ENCODE results near the gene CENPM. TPM values are rescaled to one million over a fixed set of nuclear protein-coding genes. Genes with fewer than 3 reads are reported as not detected.
A peak's percentile ranks its signal among the peaks of the same experiment; 100 is the strongest.

CENPM gene
- total and polyA plus RNA-seq, 2 experiments from 2014 or later = 50.0 to 61.6 TPM

DNA sequence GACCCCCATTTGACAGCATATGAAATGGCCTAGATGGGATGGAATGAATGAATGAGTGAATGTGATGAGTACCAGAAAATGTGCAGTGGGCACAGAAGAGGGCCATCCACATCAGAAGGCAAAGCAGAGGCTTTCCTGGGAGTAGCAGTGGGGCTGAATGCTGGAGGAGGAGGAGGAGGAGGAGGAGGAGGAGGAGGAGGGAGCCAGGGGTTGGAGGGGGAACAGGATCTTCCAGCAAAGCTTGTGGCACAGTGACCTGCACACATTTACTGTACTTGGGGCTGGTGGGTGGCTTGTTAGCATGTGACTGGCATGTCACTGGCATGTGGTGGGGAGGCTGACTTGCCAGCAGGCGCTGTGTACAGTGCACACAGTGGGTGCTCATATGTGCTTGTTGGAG lies 31.8 kb upstream of the CENPM start:
- Mint-ChIP-seq H3K4me3 (no peak overlapping the region), H3K27me3 (ENCODE audit: insufficient read depth, low read depth, poor library complexity) (peaks cover 30% of the 10 kb centered on the region), H3K4me1 (peaks cover 17% of the 10 kb centered on the region), H3K36me3 (ENCODE audit: low read depth) (peaks cover 2% of the 10 kb centered on the region; the same call in 1 of the 3 replicates), H3K27ac (no peak overlapping the region), H3K9me3 (no peaks in the 10 kb centered on the region)
- Histone ChIP-seq H3K4me1 (ENCODE audit: insufficient read depth) (peaks cover 15% of the 10 kb centered on the region), H3K36me3 (ENCODE audit: insufficient read depth) (no peaks in the 10 kb centered on the region), H4K20me1 (replicated peaks; ENCODE audit: insufficient read depth) (no peaks in the 10 kb centered on the region; the same call in 1 of the 2 replicates), H3K4me2 (no peak overlapping the region; the same call in 1 of the 2 replicates), H3F3A (replicated peaks; ENCODE audit: low read depth) (0 out of 2 replicates have a peak, but pooled peaks cover 4% of the 10 kb centered on the region), H2AFZ (no peak overlapping the region), H3K9me2 (ENCODE audit: insufficient read depth) (no peaks in the 10 kb centered on the region), H3K79me2 (replicated peaks; ENCODE audit: insufficient read depth) (no peaks in the 10 kb centered on the region), H3K27ac (ENCODE audit: low read depth) (no peak overlapping the region), H3K4me3 (no peak overlapping the region), H3K27me3 (ENCODE audit: insufficient read depth) (peaks cover 34% of the 10 kb centered on the region)
- TF ChIP-seq NANOG (IDR thresholded peaks at IDR 0.05; ENCODE audit: borderline replicate concordance) (no peak), STAT1 (IDR thresholded peaks at IDR 0.05; ENCODE audit: unreplicated experiment) (no peak), JUNB (IDR thresholded peaks at IDR 0.05; ENCODE audit: unreplicated experiment) (no peak)
- TF ChIP-seq, protein P1, sequence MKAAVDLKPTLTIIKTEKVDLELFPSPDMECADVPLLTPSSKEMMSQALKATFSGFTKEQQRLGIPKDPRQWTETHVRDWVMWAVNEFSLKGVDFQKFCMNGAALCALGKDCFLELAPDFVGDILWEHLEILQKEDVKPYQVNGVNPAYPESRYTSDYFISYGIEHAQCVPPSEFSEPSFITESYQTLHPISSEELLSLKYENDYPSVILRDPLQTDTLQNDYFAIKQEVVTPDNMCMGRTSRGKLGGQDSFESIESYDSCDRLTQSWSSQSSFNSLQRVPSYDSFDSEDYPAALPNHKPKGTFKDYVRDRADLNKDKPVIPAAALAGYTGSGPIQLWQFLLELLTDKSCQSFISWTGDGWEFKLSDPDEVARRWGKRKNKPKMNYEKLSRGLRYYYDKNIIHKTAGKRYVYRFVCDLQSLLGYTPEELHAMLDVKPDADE (IDR thresholded peaks at IDR 0.05) = no peak
- no peak for ATAC-seq
- DNase-seq (ENCODE audit: low spot score) = no peak

DNA sequence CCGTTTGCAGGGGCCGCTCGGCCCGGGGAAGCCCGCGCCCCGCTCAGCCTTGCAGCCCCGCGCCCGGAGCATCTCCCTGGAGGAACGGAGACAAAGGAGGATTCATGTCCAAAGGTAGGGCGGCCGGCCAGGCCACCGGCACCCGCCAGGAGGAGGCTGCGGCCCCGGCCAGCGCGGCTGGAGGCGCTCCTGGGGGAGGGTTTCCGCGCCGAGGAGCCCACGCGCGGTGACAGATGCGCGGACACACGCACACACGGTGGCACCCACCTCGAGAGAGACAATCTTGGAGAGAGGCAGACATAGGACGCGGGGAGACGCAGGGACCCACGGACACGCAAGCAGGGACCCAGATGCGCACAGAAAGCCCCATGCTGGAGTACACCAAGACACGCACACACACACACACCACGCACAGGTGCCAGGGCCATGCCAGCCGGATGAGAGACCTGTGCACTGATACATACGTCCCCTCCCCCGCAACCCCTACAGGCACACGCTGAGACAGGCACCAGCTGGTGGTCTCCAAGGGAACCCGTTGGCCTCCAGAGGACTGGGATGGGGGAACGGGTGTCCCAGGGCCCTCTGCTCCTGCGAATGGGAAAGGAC lies 30.1 kb upstream of the CENPM start:
- peak; percentile 67 for ATAC-seq
- TF ChIP-seq JUNB (IDR thresholded peaks at IDR 0.05; ENCODE audit: unreplicated experiment) (no peak), NANOG (IDR thresholded peaks at IDR 0.05; ENCODE audit: borderline replicate concordance) (no peak), ZNF114 (CRISPR knock-in tag; IDR thresholded peaks at IDR 0.05) (no peak), STAT1 (IDR thresholded peaks at IDR 0.05; ENCODE audit: unreplicated experiment) (no peak), EZH2 (IDR thresholded peaks at IDR 0.05; ENCODE audit: low read depth, unreplicated experiment) (no peak)
- TF ChIP-seq, protein P2, sequence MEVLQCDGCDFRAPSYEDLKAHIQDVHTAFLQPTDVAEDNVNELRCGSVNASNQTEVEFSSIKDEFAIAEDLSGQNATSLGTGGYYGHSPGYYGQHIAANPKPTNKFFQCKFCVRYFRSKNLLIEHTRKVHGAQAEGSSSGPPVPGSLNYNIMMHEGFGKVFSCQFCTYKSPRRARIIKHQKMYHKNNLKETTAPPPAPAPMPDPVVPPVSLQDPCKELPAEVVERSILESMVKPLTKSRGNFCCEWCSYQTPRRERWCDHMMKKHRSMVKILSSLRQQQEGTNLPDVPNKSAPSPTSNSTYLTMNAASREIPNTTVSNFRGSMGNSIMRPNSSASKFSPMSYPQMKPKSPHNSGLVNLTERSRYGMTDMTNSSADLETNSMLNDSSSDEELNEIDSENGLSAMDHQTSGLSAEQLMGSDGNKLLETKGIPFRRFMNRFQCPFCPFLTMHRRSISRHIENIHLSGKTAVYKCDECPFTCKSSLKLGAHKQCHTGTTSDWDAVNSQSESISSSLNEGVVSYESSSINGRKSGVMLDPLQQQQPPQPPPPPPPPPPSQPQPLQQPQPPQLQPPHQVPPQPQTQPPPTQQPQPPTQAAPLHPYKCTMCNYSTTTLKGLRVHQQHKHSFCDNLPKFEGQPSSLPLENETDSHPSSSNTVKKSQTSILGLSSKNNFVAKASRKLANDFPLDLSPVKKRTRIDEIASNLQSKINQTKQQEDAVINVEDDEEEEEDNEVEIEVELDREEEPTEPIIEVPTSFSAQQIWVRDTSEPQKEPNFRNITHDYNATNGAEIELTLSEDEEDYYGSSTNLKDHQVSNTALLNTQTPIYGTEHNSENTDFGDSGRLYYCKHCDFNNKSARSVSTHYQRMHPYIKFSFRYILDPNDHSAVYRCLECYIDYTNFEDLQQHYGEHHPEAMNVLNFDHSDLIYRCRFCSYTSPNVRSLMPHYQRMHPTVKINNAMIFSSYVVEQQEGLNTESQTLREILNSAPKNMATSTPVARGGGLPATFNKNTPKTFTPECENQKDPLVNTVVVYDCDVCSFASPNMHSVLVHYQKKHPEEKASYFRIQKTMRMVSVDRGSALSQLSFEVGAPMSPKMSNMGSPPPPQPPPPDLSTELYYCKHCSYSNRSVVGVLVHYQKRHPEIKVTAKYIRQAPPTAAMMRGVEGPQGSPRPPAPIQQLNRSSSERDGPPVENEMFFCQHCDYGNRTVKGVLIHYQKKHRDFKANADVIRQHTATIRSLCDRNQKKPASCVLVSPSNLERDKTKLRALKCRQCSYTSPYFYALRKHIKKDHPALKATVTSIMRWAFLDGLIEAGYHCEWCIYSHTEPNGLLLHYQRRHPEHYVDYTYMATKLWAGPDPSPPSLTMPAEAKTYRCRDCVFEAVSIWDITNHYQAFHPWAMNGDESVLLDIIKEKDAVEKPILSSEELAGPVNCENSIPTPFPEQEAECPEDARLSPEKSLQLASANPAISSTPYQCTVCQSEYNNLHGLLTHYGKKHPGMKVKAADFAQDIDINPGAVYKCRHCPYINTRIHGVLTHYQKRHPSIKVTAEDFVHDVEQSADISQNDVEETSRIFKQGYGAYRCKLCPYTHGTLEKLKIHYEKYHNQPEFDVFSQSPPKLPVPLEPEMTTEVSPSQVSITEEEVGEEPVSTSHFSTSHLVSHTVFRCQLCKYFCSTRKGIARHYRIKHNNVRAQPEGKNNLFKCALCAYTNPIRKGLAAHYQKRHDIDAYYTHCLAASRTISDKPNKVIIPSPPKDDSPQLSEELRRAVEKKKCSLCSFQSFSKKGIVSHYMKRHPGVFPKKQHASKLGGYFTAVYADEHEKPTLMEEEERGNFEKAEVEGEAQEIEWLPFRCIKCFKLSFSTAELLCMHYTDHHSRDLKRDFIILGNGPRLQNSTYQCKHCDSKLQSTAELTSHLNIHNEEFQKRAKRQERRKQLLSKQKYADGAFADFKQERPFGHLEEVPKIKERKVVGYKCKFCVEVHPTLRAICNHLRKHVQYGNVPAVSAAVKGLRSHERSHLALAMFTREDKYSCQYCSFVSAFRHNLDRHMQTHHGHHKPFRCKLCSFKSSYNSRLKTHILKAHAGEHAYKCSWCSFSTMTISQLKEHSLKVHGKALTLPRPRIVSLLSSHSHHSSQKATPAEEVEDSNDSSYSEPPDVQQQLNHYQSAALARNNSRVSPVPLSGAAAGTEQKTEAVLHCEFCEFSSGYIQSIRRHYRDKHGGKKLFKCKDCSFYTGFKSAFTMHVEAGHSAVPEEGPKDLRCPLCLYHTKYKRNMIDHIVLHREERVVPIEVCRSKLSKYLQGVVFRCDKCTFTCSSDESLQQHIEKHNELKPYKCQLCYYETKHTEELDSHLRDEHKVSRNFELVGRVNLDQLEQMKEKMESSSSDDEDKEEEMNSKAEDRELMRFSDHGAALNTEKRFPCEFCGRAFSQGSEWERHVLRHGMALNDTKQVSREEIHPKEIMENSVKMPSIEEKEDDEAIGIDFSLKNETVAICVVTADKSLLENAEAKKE (CRISPR knock-in tag; IDR thresholded peaks at IDR 0.05) = no peak
- TF ChIP-seq, protein P3, sequence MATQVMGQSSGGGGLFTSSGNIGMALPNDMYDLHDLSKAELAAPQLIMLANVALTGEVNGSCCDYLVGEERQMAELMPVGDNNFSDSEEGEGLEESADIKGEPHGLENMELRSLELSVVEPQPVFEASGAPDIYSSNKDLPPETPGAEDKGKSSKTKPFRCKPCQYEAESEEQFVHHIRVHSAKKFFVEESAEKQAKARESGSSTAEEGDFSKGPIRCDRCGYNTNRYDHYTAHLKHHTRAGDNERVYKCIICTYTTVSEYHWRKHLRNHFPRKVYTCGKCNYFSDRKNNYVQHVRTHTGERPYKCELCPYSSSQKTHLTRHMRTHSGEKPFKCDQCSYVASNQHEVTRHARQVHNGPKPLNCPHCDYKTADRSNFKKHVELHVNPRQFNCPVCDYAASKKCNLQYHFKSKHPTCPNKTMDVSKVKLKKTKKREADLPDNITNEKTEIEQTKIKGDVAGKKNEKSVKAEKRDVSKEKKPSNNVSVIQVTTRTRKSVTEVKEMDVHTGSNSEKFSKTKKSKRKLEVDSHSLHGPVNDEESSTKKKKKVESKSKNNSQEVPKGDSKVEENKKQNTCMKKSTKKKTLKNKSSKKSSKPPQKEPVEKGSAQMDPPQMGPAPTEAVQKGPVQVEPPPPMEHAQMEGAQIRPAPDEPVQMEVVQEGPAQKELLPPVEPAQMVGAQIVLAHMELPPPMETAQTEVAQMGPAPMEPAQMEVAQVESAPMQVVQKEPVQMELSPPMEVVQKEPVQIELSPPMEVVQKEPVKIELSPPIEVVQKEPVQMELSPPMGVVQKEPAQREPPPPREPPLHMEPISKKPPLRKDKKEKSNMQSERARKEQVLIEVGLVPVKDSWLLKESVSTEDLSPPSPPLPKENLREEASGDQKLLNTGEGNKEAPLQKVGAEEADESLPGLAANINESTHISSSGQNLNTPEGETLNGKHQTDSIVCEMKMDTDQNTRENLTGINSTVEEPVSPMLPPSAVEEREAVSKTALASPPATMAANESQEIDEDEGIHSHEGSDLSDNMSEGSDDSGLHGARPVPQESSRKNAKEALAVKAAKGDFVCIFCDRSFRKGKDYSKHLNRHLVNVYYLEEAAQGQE (IDR thresholded peaks at IDR 0.05; ENCODE audit: unreplicated experiment) = no peak
- TF ChIP-seq, protein P1 (IDR thresholded peaks at IDR 0.05) = no peak

More for the DNA sequence above, 30.1 kb upstream of the CENPM start:
- Mint-ChIP-seq H3K9me3 (no peaks in the 10 kb centered on the region), H3K4me3 (peak overlapping the region; percentile 75), H3K27ac (no peak overlapping the region), H3K4me1 (peaks cover 17% of the 10 kb centered on the region), H3K36me3 (ENCODE audit: low read depth) (peaks cover 2% of the 10 kb centered on the region; the same call in 1 of the 3 replicates), H3K27me3 (ENCODE audit: insufficient read depth, low read depth, poor library complexity) (peaks cover 33% of the 10 kb centered on the region)
- H3K27me3 ChIP-seq (ENCODE audit: insufficient read depth) = peaks cover 37% of the 10 kb centered on the region
- DNase-seq (ENCODE audit: low spot score) = peak; percentile 72
- H3K27ac ChIP-seq (ENCODE audit: low read depth) = no peak overlapping the region
- peak overlapping the region; percentile 80 for H3K4me3 ChIP-seq
- H3K4me1 ChIP-seq (ENCODE audit: insufficient read depth) = peaks cover 15% of the 10 kb centered on the region
- no peaks in the 10 kb centered on the region; the same call in 1 of the 2 replicates for H4K20me1 ChIP-seq (replicated peaks; ENCODE audit: insufficient read depth)
- H3K9me2 ChIP-seq (ENCODE audit: insufficient read depth) = no peaks in the 10 kb centered on the region
- no peaks in the 10 kb centered on the region for H3K79me2 ChIP-seq (replicated peaks; ENCODE audit: insufficient read depth)
- peak overlapping the region; percentile 97 for H2AFZ ChIP-seq
- peak overlapping the region; percentile 90 for H3K4me2 ChIP-seq
- 0 out of 2 replicates have a peak, but pooled peaks cover 4% of the 10 kb centered on the region for H3F3A ChIP-seq (replicated peaks; ENCODE audit: low read depth)
- H3K36me3 ChIP-seq (ENCODE audit: insufficient read depth) = no peaks in the 10 kb centered on the region

Measured in GM23338 (cell line).